GM12878 (cell line): ENCODE measurements around the gene AGAP2. TPM values are rescaled to one million over a fixed set of nuclear protein-coding genes. Genes with fewer than 3 reads are reported as not detected.
"Not testable (repeated sequence)": the region's sequence is repeated elsewhere in the genome, so short reads cannot be mapped to it uniquely, and the experiment has no call there.

Experiments
- ATAC-seq: fragments of 200-7000 bp; cut with Tn5 transposase; 3 replicates; pipeline ENCODE4 v1.9.1; 2020; ENCODE audit warnings: mild to moderate bottlenecking, moderate library complexity
- BruUV-seq: library from RNA; stranded (reverse); fragments of 400-500 nt; replicated peaks from 2 replicates; lab custom pipeline; 2021; lab: Mats Ljungman, UMichigan
- CTCF ChIA-PET: fragments of 300-600 bp; sonication (Branson Sonifier 250); formaldehyde crosslinking; extraction: SDS; loops from one replicate; lab custom pipeline; 2021; ENCODE audit warnings: inconsistent platforms; lab: Yijun Ruan, JAX
- POLR2A ChIA-PET: fragments of 350-600 bp; formaldehyde crosslinking; extraction: SDS; loops from one replicate; lab custom pipeline; 2021; ENCODE audit warnings: inconsistent platforms; lab: Charles Lee
- RAD21 ChIA-PET: fragments of 300-600 bp; sonication (Branson Sonifier 250); formaldehyde crosslinking; loops from one replicate; lab custom pipeline; 2023; ENCODE audit warnings: antibody characterized with exemption; ENCODE audit not compliant: unreplicated experiment; lab: Charles Lee
- SMC1A ChIA-PET: fragments of 300-600 bp; sonication (Branson Sonifier 250); formaldehyde crosslinking; loops from one replicate; lab custom pipeline; 2023; ENCODE audit not compliant: unreplicated experiment, uncharacterized antibody; lab: Charles Lee
- DNase-seq: peaks from one replicate; pipeline ENCODE4 v3.0.0-alpha.2; 2011; ENCODE audit warnings: low read depth, low spot score
- FAIRE-seq: peaks from 3 replicates; lab custom pipeline; 2011; peaks lifted over from hg19 to GRCh38; lab: Jason Lieb, UNC
- H2AFZ ChIP-seq: 2 replicates; pipeline ENCODE4 v1.6.0; 2011; ENCODE audit warnings: low read depth, low read length, control low read depth; ENCODE audit not compliant: control insufficient read depth
- H3K27ac ChIP-seq: 2 replicates; pipeline ENCODE4 v1.5.1; 2011; ENCODE audit warnings: control low read depth; ENCODE audit not compliant: control insufficient read depth, insufficient read depth
- H3K27me3 ChIP-seq, 2 experiments: replicated peaks in 1 of 2; 2 replicates each; pipeline versions ENCODE4 v1.6.0 to v1.6.1; 2011; ENCODE audit warnings: low read length in 1 of 2; ENCODE audit not compliant: control insufficient read depth in 2 of 2, insufficient read depth in 2 of 2
- H3K36me3 ChIP-seq, 2 experiments: 2 replicates each; pipeline ENCODE4 v1.5.1; 2011; ENCODE audit warnings: low read length in 1 of 2; ENCODE audit not compliant: control insufficient read depth in 2 of 2, insufficient read depth in 2 of 2
- H3K4me1 ChIP-seq: 2 replicates; pipeline ENCODE4 v1.6.1; 2011; ENCODE audit warnings: mild to moderate bottlenecking, low read length, moderate library complexity, mixed read lengths; ENCODE audit not compliant: control insufficient read depth, insufficient read depth
- H3K4me2 ChIP-seq: 2 replicates; pipeline ENCODE4 v1.6.0; 2011; ENCODE audit warnings: control low read depth; ENCODE audit not compliant: control insufficient read depth, insufficient read depth
- H3K4me3 ChIP-seq: fragments of 200-600 bp; sonication (generic); 2 replicates; pipeline ENCODE4 v1.5.1; 2016
- H3K79me2 ChIP-seq: 2 replicates; pipeline ENCODE4 v1.6.0; 2011; ENCODE audit warnings: low read length; ENCODE audit not compliant: control insufficient read depth, insufficient read depth
- H3K9ac ChIP-seq: 2 replicates; pipeline ENCODE4 v1.8.0; 2011; ENCODE audit warnings: low read length, control low read depth, mixed read lengths; ENCODE audit not compliant: control insufficient read depth, insufficient read depth
- H3K9me3 ChIP-seq: replicated peaks from 3 replicates; pipeline ENCODE4 v1.5.1; 2011; ENCODE audit warnings: mild to moderate bottlenecking, low read length; ENCODE audit not compliant: control insufficient read depth, insufficient read depth
- H4K20me1 ChIP-seq: 2 replicates; pipeline ENCODE4 v1.6.0; 2011; ENCODE audit not compliant: control insufficient read depth, insufficient read depth
- TCF7 ChIP-seq: IDR thresholded peaks from 2 replicates; pipeline ENCODE4 v1.6.1; 2014; ENCODE audit warnings: antibody characterized with exemption, borderline replicate concordance
- WGBS: methylation state at CpG from one replicate; pipeline ENCODE4 v1.1.6; 2016; ENCODE audit warnings: low lambda C conversion rate; ENCODE audit not compliant: insufficient replicate concordance, insufficient coverage; ENCODE audit errors: missing lambda C conversion rate; 5-methylcytosine and 5-hydroxymethylcytosine counted together
- in situ Hi-C: fragments of 300-500 bp; cut with MboI; formaldehyde crosslinking; loops from 9 replicates; pipeline ENCODE4 v1.14.3; 2018; ENCODE audit warnings: mixed read lengths
- intact Hi-C: fragments of 100-400 bp; cut with micrococcal nuclease; formaldehyde crosslinking; loops from one replicate; pipeline ENCODE4 v1.14.2; 2022; ENCODE audit not compliant: unreplicated experiment
- polyA plus RNA-seq, 11 experiments: library from polyadenylated mRNA; depleted of rRNA in 4 of 11; unstranded in 6 of 11; stranded (reverse) in 5 of 11; fragments of >200 nt; fragmentation: Nextera tagmentation in 4 of 11; fragmentation: Illumina TruSeq in 1 of 11; extraction: Ambion mirVana in 4 of 11; extraction: Trizol in 1 of 11; gene quantifications; 1 replicate in 1 of 11; 2 replicates in 10 of 11; pipeline versions ENCODE4 v1.2.1 to v1.2.3, GENCODE V29; 2011 to 2016; ENCODE audit warnings: inconsistent platforms in 2 of 11, missing spikeins in 2 of 11, low read depth in 1 of 11
- total RNA-seq, 4 experiments: library from RNA; depleted of rRNA in 3 of 4; stranded (reverse); fragments of >200 nt in 3 of 4; fragmentation: Illumina TruSeq in 1 of 4; extraction: Trizol in 1 of 4; gene quantifications; 2 replicates each; pipeline versions ENCODE4 v1.2.1 to v1.2.3, GENCODE V29; 2013 to 2021
- TF ChIP-seq, protein P1 (sequence below): fragments of 450-650 bp; IDR thresholded peaks from 2 replicates; pipeline ENCODE4 v1.6.1; 2017; ENCODE audit warnings: borderline replicate concordance

The AGAP2 gene
- total and polyA plus RNA-seq, 10 of the 15 experiments (the other 5 are each of a cell fraction or from before 2014, with no cell fraction given), result 0.29 to 19.8 (median 11.0) TPM

DNA sequence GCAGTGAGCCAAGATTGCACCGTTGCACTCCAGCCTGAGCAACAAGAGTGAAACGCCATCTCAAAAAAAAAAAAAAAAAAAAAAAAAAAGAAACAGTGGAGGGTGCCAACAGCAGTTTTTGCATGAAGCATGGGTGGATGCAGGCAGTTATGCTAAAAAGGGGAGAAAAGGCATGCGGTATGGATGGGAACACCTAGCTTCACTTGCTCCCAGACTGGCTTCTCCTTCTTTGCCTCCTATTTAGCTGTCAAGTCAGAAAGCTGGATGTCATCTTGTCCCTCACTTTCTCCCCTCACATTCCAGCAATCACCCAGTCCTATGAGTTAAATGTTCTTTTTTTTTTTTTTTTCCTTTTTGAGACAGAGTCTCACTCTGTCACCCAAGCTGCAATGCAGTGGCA lies 36.5 kb upstream of the AGAP2 start (continued):
- TF ChIP-seq, protein P1, sequence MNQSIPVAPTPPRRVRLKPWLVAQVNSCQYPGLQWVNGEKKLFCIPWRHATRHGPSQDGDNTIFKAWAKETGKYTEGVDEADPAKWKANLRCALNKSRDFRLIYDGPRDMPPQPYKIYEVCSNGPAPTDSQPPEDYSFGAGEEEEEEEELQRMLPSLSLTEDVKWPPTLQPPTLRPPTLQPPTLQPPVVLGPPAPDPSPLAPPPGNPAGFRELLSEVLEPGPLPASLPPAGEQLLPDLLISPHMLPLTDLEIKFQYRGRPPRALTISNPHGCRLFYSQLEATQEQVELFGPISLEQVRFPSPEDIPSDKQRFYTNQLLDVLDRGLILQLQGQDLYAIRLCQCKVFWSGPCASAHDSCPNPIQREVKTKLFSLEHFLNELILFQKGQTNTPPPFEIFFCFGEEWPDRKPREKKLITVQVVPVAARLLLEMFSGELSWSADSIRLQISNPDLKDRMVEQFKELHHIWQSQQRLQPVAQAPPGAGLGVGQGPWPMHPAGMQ, result no peak
- no peak for TF ChIP-seq TCF7
- TF ChIP-seq, all 136 proteins: peak for 0

DNA sequence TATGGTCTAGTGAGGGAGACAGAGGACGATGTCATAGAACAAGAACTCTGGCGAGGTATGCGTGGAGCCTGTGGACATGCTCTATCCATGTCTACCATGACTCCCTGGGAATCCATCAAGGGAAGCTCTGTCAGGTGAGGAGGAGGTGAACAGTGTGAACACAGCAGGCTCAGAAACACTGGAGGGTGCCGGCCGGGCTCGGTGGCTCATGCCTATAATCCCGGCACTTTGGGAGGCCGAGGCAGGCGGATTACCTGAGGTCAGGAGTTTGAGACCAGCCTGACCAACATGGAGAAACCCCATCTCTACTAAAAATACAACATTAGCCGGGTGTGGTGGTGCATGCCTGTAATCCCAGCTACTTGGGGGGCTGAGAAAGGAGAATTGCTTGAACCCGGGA lies 36.1 kb upstream of the AGAP2 start:
- H3K27ac ChIP-seq, DNase-seq, H3K9me3 ChIP-seq, H3K4me2 ChIP-seq, H3K36me3 ChIP-seq, in situ Hi-C loops, ATAC-seq, H2AFZ ChIP-seq, RAD21 ChIA-PET, H3K4me3 ChIP-seq, H3K27me3 ChIP-seq, FAIRE-seq, SMC1A ChIA-PET, H3K9ac ChIP-seq, intact Hi-C loops, H3K79me2 ChIP-seq, BruUV-seq, H3K4me1 ChIP-seq, H4K20me1 ChIP-seq: not testable (repeated sequence)
- CTCF ChIA-PET, result interaction anchor here (0.7 to 3.0 kb wide), 6 partner anchors 10 to 139 kb away, joined by 3 to 10 read pairs (median 4); no protein-coding TSS in a partner anchor
- POLR2A ChIA-PET, result interaction anchor here (0.6 to 1.4 kb wide), 2 partner anchors 18 to 51 kb away, joined by 3 to 8 read pairs; no protein-coding TSS in a partner anchor
- 96% methylated on average over 11 of the region's 11 CpGs for WGBS
